Activated CD4-positive, alpha-beta memory T cell treated with anti-CD3 and anti-CD28 coated beads for 36 hours (primary cell): ENCODE results near the gene KLHL40. TPM values are rescaled to one million over a fixed set of nuclear protein-coding genes. Genes with fewer than 3 reads are reported as not detected.
"Not testable (repeated sequence)": the region's sequence is repeated elsewhere in the genome, so short reads cannot be mapped to it uniquely, and the experiment has no call there.

ENCODE experiments used
- CTCF ChIA-PET: fragments of 350-600 bp; sonication (Branson Sonifier 250); formaldehyde crosslinking; loops from one replicate; lab custom pipeline; 2021; ENCODE audit warnings: antibody characterized with exemption, inconsistent platforms; lab: Charles Lee
- POLR2A ChIA-PET: fragments of 350-600 bp; sonication (Branson Sonifier 250); formaldehyde crosslinking; loops from one replicate; lab custom pipeline; 2021; ENCODE audit warnings: antibody characterized with exemption; lab: Charles Lee
- DNase-seq: peaks from one replicate; pipeline ENCODE4 v3.0.0-alpha.2; 2020
- H3K27ac Mint-ChIP-seq: one replicate; pipeline ENCODE4 v1.8.0; 2021; ENCODE audit warnings: mixed read lengths
- H3K27me3 Mint-ChIP-seq: one replicate; pipeline ENCODE4 v1.8.0; 2021; ENCODE audit warnings: mixed read lengths
- H3K36me3 Mint-ChIP-seq: one replicate; pipeline ENCODE4 v1.8.0; 2021; ENCODE audit warnings: mixed read lengths
- H3K4me1 Mint-ChIP-seq: one replicate; pipeline ENCODE4 v1.8.0; 2021; ENCODE audit warnings: low read depth, mixed read lengths
- H3K4me3 Mint-ChIP-seq: one replicate; pipeline ENCODE4 v1.8.0; 2021; ENCODE audit warnings: mild to moderate bottlenecking, mixed read lengths
- H3K9me3 Mint-ChIP-seq: one replicate; pipeline ENCODE4 v1.8.0; 2021; ENCODE audit warnings: mixed read lengths
- intact Hi-C: fragments of 100-400 bp; cut with micrococcal nuclease; formaldehyde crosslinking; loops from one replicate; pipeline ENCODE4 v1.15.1; 2023
- total RNA-seq, 2 experiments: library from RNA; stranded (reverse); gene quantifications; one replicate each; pipeline ENCODE4 v1.2.3, GENCODE V29; 2021

KLHL40 gene
- total RNA-seq, 2 experiments from 2014 or later, result not detected

GRCh38 chr3:42714171-42714852 lies 29.0 kb downstream of the KLHL40 start:
- ChIA-PET POLR2A (no interaction called here), CTCF (interaction anchor here (1.2 kb wide), 1 partner anchor 32 kb away, joined by 4 read pairs; no protein-coding TSS in a partner anchor)
- H3K4me3 Mint-ChIP-seq, result no peak overlapping the region
- no peak overlapping the region for H3K27ac Mint-ChIP-seq
- no peak for DNase-seq
- H3K27me3 Mint-ChIP-seq, result no peaks in the 10 kb centered on the region
- intact Hi-C loops, result no loop called here
- no peaks in the 10 kb centered on the region for H3K36me3 Mint-ChIP-seq
- H3K4me1 Mint-ChIP-seq, result no peaks in the 10 kb centered on the region
- no peaks in the 10 kb centered on the region for H3K9me3 Mint-ChIP-seq

- no peak for DNase-seq
- H3K4me1 Mint-ChIP-seq, result no peaks in the 10 kb centered on the region
- H3K27me3 Mint-ChIP-seq, result peaks cover 1% of the 10 kb centered on the region
- no peak overlapping the region for H3K27ac Mint-ChIP-seq
- no peaks in the 10 kb centered on the region for H3K9me3 Mint-ChIP-seq
- intact Hi-C loops, result no loop called here
- no peaks in the 10 kb centered on the region for H3K36me3 Mint-ChIP-seq
- H3K4me3 Mint-ChIP-seq, result no peak overlapping the region
- ChIA-PET CTCF (no interaction called here), POLR2A (no interaction called here)
These were observed 32.0 kb downstream of the KLHL40 start for GRCh38 chr3:42717306-42717705.

- Mint-ChIP-seq H3K9me3 (no peaks in the 10 kb centered on the region), H3K36me3 (no peaks in the 10 kb centered on the region), H3K4me1 (no peaks in the 10 kb centered on the region), H3K4me3 (no peak overlapping the region), H3K27me3 (peaks cover 1% of the 10 kb centered on the region), H3K27ac (no peak overlapping the region)
- CTCF ChIA-PET, result no interaction called here
- intact Hi-C loops, result no loop called here
- DNase-seq, result no peak
- POLR2A ChIA-PET, result no interaction called here
These were observed 33.0 kb downstream of the KLHL40 start for GRCh38 chr3:42718338-42718737.

GRCh38 chr3:42719002-42719401 lies 33.7 kb downstream of the KLHL40 start:
- Mint-ChIP-seq H3K27ac (no peak overlapping the region), H3K4me1 (no peaks in the 10 kb centered on the region), H3K4me3 (no peak overlapping the region), H3K9me3 (no peaks in the 10 kb centered on the region), H3K36me3 (no peaks in the 10 kb centered on the region), H3K27me3 (peaks cover 1% of the 10 kb centered on the region)
- ChIA-PET CTCF (no interaction called here), POLR2A (no interaction called here)
- intact Hi-C loops, result no loop called here
- no peak for DNase-seq

GRCh38 chr3:42720126-42720525 lies 34.8 kb downstream of the KLHL40 start:
- no peaks in the 10 kb centered on the region for H3K36me3 Mint-ChIP-seq
- no peaks in the 10 kb centered on the region for H3K4me1 Mint-ChIP-seq
- CTCF ChIA-PET, result no interaction called here
- H3K27ac Mint-ChIP-seq, result no peak overlapping the region
- POLR2A ChIA-PET, result no interaction called here
- intact Hi-C loops, result no loop called here
- H3K27me3 Mint-ChIP-seq, result peaks cover 1% of the 10 kb centered on the region
- no peaks in the 10 kb centered on the region for H3K9me3 Mint-ChIP-seq
- DNase-seq, result no peak
- no peak overlapping the region for H3K4me3 Mint-ChIP-seq

- no peaks in the 10 kb centered on the region for H3K36me3 Mint-ChIP-seq
- CTCF ChIA-PET, result interaction anchor here (0.6 kb wide), 1 partner anchor 40 kb away, joined by 3 read pairs; no protein-coding TSS in a partner anchor
- no peak for DNase-seq
- intact Hi-C loops, result no loop called here
- no peaks in the 10 kb centered on the region for H3K9me3 Mint-ChIP-seq
- H3K4me1 Mint-ChIP-seq, result no peaks in the 10 kb centered on the region
- POLR2A ChIA-PET, result interaction anchor here (1.1 kb wide), 1 partner anchor 9 kb away, joined by 4 read pairs; no protein-coding TSS in a partner anchor
- H3K27me3 Mint-ChIP-seq, result peaks cover 1% of the 10 kb centered on the region
- H3K27ac Mint-ChIP-seq, result no peak overlapping the region
- H3K4me3 Mint-ChIP-seq, result no peak overlapping the region
These were observed 36.4 kb downstream of the KLHL40 start for GRCh38 chr3:42721690-42722089.

- POLR2A ChIA-PET, result interaction anchor here (1.1 kb wide), 1 partner anchor 10 kb away, joined by 4 read pairs; no protein-coding TSS in a partner anchor
- H3K4me1 Mint-ChIP-seq, H3K27ac Mint-ChIP-seq, CTCF ChIA-PET, H3K27me3 Mint-ChIP-seq, DNase-seq, H3K4me3 Mint-ChIP-seq, H3K9me3 Mint-ChIP-seq, intact Hi-C loops, H3K36me3 Mint-ChIP-seq: not testable (repeated sequence)
These were observed 37.1 kb downstream of the KLHL40 start for GRCh38 chr3:42722442-42722841.

GRCh38 chr3:42723219-42723618 lies 37.9 kb downstream of the KLHL40 start:
- Mint-ChIP-seq H3K36me3 (no peaks in the 10 kb centered on the region), H3K27me3 (peaks cover 1% of the 10 kb centered on the region), H3K4me3 (no peak overlapping the region), H3K27ac (no peak overlapping the region), H3K4me1 (no peaks in the 10 kb centered on the region), H3K9me3 (no peaks in the 10 kb centered on the region)
- no peak for DNase-seq
- CTCF ChIA-PET, result no interaction called here
- POLR2A ChIA-PET, result no interaction called here
- intact Hi-C loops, result no loop called here

- Mint-ChIP-seq H3K9me3 (no peaks in the 10 kb centered on the region), H3K4me1 (no peaks in the 10 kb centered on the region), H3K4me3 (no peak overlapping the region), H3K27me3 (no peaks in the 10 kb centered on the region), H3K36me3 (no peaks in the 10 kb centered on the region), H3K27ac (no peak overlapping the region)
- intact Hi-C loops, result no loop called here
- DNase-seq, result no peak
- CTCF ChIA-PET, result no interaction called here
- POLR2A ChIA-PET, result no interaction called here
These were observed 40.1 kb downstream of the KLHL40 start for GRCh38 chr3:42725454-42725853.

- no peak for DNase-seq
- CTCF ChIA-PET, result no interaction called here
- no peaks in the 10 kb centered on the region for H3K36me3 Mint-ChIP-seq
- H3K4me1 Mint-ChIP-seq, result no peaks in the 10 kb centered on the region
- no peak overlapping the region for H3K4me3 Mint-ChIP-seq
- H3K9me3 Mint-ChIP-seq, result no peaks in the 10 kb centered on the region
- intact Hi-C loops, result no loop called here
- POLR2A ChIA-PET, result no interaction called here
- no peaks in the 10 kb centered on the region for H3K27me3 Mint-ChIP-seq
- no peak overlapping the region for H3K27ac Mint-ChIP-seq
These were observed 42.7 kb downstream of the KLHL40 start for GRCh38 chr3:42728056-42728455.

GRCh38 chr3:42728668-42729364 lies 43.5 kb downstream of the KLHL40 start:
- Mint-ChIP-seq H3K36me3 (no peaks in the 10 kb centered on the region), H3K4me3 (no peak overlapping the region), H3K27ac (no peak overlapping the region), H3K9me3 (no peaks in the 10 kb centered on the region), H3K4me1 (no peaks in the 10 kb centered on the region), H3K27me3 (no peaks in the 10 kb centered on the region)
- ChIA-PET POLR2A (no interaction called here), CTCF (interaction anchor here (0.7 kb wide), 1 partner anchor 17 kb away, joined by 4 read pairs; no protein-coding TSS in a partner anchor)
- intact Hi-C loops, result no loop called here
- DNase-seq, result no peak

GRCh38 chr3:42729404-42730145 lies 44.2 kb downstream of the KLHL40 start:
- ChIA-PET CTCF (no interaction called here), POLR2A (no interaction called here)
- H3K9me3 Mint-ChIP-seq, result no peaks in the 10 kb centered on the region
- H3K36me3 Mint-ChIP-seq, result no peaks in the 10 kb centered on the region
- H3K27ac Mint-ChIP-seq, result no peak overlapping the region
- intact Hi-C loops, result no loop called here
- H3K4me3 Mint-ChIP-seq, result no peak overlapping the region
- H3K27me3 Mint-ChIP-seq, result no peaks in the 10 kb centered on the region
- H3K4me1 Mint-ChIP-seq, result no peaks in the 10 kb centered on the region
- no peak for DNase-seq
